Stomach (tissue), 9 donors: ENCODE measurements around the gene TTC7B. TPM values are rescaled to one million over a fixed set of nuclear protein-coding genes. Genes with fewer than 3 reads are reported as not detected.

Experiments
- DNase-seq, 2 donors: peaks; one replicate each; pipeline versions ENCODE4 v3.0.0 to v3.0.0-alpha.2; 2013 to 2019
- H3K27ac ChIP-seq, 5 donors: fragments of 200-600 bp in 4 of 5; sonication (generic) in 4 of 5; one replicate each; pipeline ENCODE4 v1.5.1; 2013 to 2019; ENCODE audit warnings: mild to moderate bottlenecking in 1 of 5, moderate library complexity in 1 of 5
- H3K27me3 ChIP-seq, 3 donors: fragments of 200-600 bp; sonication (generic); one replicate each; pipeline ENCODE4 v1.5.1; 2017 to 2019; ENCODE audit warnings: mixed run types in 1 of 3
- H3K36me3 ChIP-seq, 4 donors: fragments of 200-600 bp; sonication (generic); 1 replicate in 3 of 4; 2 replicates in 1 of 4; pipeline ENCODE4 v1.5.1; 2016 to 2019
- H3K4me1 ChIP-seq, 4 donors: fragments of 200-600 bp; sonication (generic); one replicate each; pipeline ENCODE4 v1.5.1; 2016 to 2019
- H3K4me3 ChIP-seq, 4 donors: fragments of 200-600 bp; sonication (generic) in 3 of 4; one replicate each; pipeline ENCODE4 v1.5.1; 2016 to 2019; ENCODE audit warnings: mild to moderate bottlenecking in 1 of 4
- H3K9me3 ChIP-seq, 4 donors: fragments of 200-600 bp; sonication (generic); one replicate each; pipeline ENCODE4 v1.5.1; 2016 to 2019
- CTCF ChIP-seq, 7 experiments: fragments of 450-650 bp in 4 of 7; fragments of 200-600 bp in 3 of 7; sonication (generic) in 3 of 7; IDR thresholded peaks; one replicate each; pipeline ENCODE4 v1.5.1; 2016 to 2019; ENCODE audit warnings: antibody characterized with exemption in 7 of 7, control low read depth in 2 of 7, mild to moderate bottlenecking in 1 of 7
- EP300 ChIP-seq: sonication (generic); formaldehyde crosslinking; IDR thresholded peaks from one replicate; pipeline ENCODE4 v1.6.1; 2017; ENCODE audit warnings: antibody characterized with exemption
- POLR2A ChIP-seq, 4 donors: fragments of 450-650 bp; IDR thresholded peaks; one replicate each; pipeline ENCODE4 v1.6.1; 2016; ENCODE audit warnings: antibody characterized with exemption in 4 of 4, control low read depth in 2 of 4, mild to moderate bottlenecking in 1 of 4, moderate library complexity in 1 of 4
- POLR2AphosphoS5 ChIP-seq, 3 donors: sonication (generic); formaldehyde crosslinking; IDR thresholded peaks; one replicate each; pipeline ENCODE4 v1.6.1; 2016; ENCODE audit warnings: antibody characterized with exemption in 3 of 3
- WGBS, 5 donors: extraction: QIAGEN DNeasy Blood & Tissue Kit in 3 of 5; methylation state at CpG; one replicate each; pipeline versions ENCODE4 v1.1.5 to v1.1.7; 2013 to 2018; 5-methylcytosine and 5-hydroxymethylcytosine counted together
- intact Hi-C: fragments of 100-400 bp; cut with DNase I; formaldehyde crosslinking; loops from one replicate; pipeline ENCODE4 v1.15.1; 2023; ENCODE audit warnings: low total_unique reads
- polyA plus RNA-seq, 3 donors: library from polyadenylated mRNA; stranded (reverse); fragments of 200-250 nt; gene quantifications; one replicate each; pipeline ENCODE4 v1.2.3, GENCODE V29; 2013
- total RNA-seq, 5 donors: library from RNA; depleted of rRNA; stranded (reverse); fragments of >200 nt; gene quantifications; one replicate each; pipeline versions ENCODE4 v1.1.0 to v1.2.3, GENCODE V29; 2014 to 2016
- donor health status: healthy with polysubstance abuse.
- donor health status: Bipolar disorder and iron deficiency.
- donor health status: healthy.

The TTC7B gene
- total and polyA plus RNA-seq, 8 donors, result 6.8 to 110 (median 17.7) TPM

GRCh38 chr14:90632871-90633270 is 183.4 kb downstream of the TTC7B start:
- H3K4me1 ChIP-seq, result peaks cover 0 to 26% (median 16%) of the 10 kb centered on the region in 4 donors
- H3K4me3 ChIP-seq, result no peak overlapping the region
- H3K27me3 ChIP-seq, result no peaks in the 10 kb centered on the region
- no peaks in the 10 kb centered on the region for H3K9me3 ChIP-seq
- TF ChIP-seq EP300 (no peak), POLR2A (IDR thresholded peaks at IDR 0.05) (no peak), CTCF (IDR thresholded peaks at IDR 0.05) (no peak), POLR2AphosphoS5 (IDR thresholded peaks at IDR 0.05) (no peak)
- 74 to 82% (median 77%) methylated on average over 2 of the region's 2 CpGs for WGBS, 5 donors
- intact Hi-C loops, result no loop called here
- H3K27ac ChIP-seq, result peak overlapping the region in 1 of 5 donors; percentile 3
- H3K36me3 ChIP-seq, result no peaks in the 10 kb centered on the region
- DNase-seq, result no peak

- intact Hi-C loops, result no loop called here
- Histone ChIP-seq H3K27me3 (no peaks in the 10 kb centered on the region), H3K36me3 (no peaks in the 10 kb centered on the region), H3K4me3 (no peak overlapping the region), H3K4me1 (peaks cover 0 to 28% (median 18%) of the 10 kb centered on the region in 4 donors), H3K27ac (peak overlapping the region in 1 of 5 donors; percentile 3), H3K9me3 (no peaks in the 10 kb centered on the region)
- no peak for DNase-seq
- WGBS, 5 donors, result 75 to 95% (median 86%) methylated on average over 3 of the region's 3 CpGs
- TF ChIP-seq POLR2AphosphoS5 (IDR thresholded peaks at IDR 0.05) (no peak), CTCF (IDR thresholded peaks at IDR 0.05) (no peak)
Measured at GRCh38 chr14:90632451-90632850, 183.8 kb downstream of the TTC7B start.

DNA sequence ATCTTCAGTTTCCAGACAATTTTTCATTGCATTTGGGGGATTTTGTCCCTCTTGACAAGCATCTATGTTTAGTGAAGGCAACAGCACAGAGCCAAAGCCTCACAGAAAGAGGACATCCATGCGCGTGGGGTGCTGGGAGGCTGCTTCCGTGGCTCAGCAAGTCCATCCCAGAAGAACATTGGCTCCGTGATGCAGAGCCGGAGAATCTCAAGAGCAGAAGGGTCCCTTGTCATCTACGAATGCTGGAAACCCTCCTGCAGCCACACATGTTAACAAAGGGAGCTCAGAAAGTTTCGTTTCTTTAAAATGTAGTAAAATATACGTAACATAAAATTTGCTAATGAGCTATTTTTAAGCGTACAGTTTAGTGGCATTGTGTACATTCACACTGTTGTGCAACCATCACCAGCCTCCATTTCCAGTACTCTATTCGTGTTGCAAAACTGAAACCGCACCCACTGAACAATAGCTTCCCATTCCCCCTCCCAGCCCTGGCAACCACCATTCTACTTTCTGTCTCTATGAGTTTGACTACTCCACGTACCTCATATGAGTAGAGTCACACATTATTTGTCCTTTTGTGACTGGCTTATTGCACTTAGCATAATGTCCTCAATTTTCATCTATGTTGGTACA is 185.9 kb downstream of the TTC7B start:
- intact Hi-C loops, result no loop called here
- peak overlapping the region in 4 of 5 donors; percentile 32 to 72 (median 55) for H3K27ac ChIP-seq
- peaks cover 0 to 40% (median 22%) of the 10 kb centered on the region in 4 donors for H3K4me1 ChIP-seq

DNA sequence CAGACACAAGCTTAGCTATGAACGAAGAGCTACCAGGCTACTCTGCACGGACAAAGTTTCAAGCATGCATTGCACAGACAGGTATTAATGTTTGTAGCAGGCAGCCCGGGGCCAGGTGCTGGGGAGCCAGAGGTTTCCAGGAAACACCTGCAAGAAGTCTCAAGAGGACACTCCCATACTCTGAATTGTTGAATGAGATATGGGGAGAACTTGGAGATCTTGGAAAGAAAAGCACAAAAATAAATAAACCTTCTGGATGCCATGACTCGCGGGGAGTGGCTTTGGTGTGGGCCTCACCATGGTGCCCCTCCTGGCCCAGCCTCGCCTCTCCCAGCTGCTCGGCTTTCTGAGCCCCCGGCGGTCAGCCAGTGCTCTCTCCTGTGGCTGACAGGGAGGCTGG is 186.8 kb downstream of the TTC7B start:
- Histone ChIP-seq H3K9me3 (no peaks in the 10 kb centered on the region), H3K4me1 (peaks cover 0 to 48% (median 26%) of the 10 kb centered on the region in 4 donors), H3K27ac (peak overlapping the region in 4 of 5 donors; percentile 32 to 72 (median 55)), H3K36me3 (peaks cover 0 to 8% (median 0%) of the 10 kb centered on the region in 4 donors), H3K4me3 (no peak overlapping the region), H3K27me3 (no peaks in the 10 kb centered on the region)
- peak; percentile 34 to 49 for DNase-seq
- TF ChIP-seq CTCF (IDR thresholded peaks at IDR 0.05) (no peak), POLR2AphosphoS5 (IDR thresholded peaks at IDR 0.05) (no peak), POLR2A (IDR thresholded peaks at IDR 0.05) (no peak), EP300 (no peak)
- intact Hi-C loops, result no loop called here
- 35 to 64% (median 42%) methylated on average over 9 of the region's 9 CpGs for WGBS, 5 donors

More for the DNA sequence above, 185.9 kb downstream of the TTC7B start:
- Histone ChIP-seq H3K36me3 (peaks cover 0 to 3% (median 0%) of the 10 kb centered on the region in 4 donors), H3K27me3 (no peaks in the 10 kb centered on the region), H3K9me3 (no peaks in the 10 kb centered on the region), H3K4me3 (no peak overlapping the region)
- no peak for DNase-seq
- no peak for TF ChIP-seq POLR2AphosphoS5 (IDR thresholded peaks at IDR 0.05)
- TF ChIP-seq EP300, result no peak
- no peak for TF ChIP-seq POLR2A (IDR thresholded peaks at IDR 0.05)
- TF ChIP-seq CTCF (IDR thresholded peaks at IDR 0.05), result no peak
- 74 to 83% (median 82%) methylated on average over 12 of the region's 12 CpGs for WGBS, 5 donors
